Nephron progenitor cell (in vitro differentiated cells): Measurements from ENCODE around the gene SEMA4C.
A peak's percentile ranks its signal among the peaks of the same experiment; 100 is the strongest.

Source experiments
- DNase-seq: peaks from one replicate; pipeline ENCODE4 v3.0.0; 2021
- H3K27ac Mint-ChIP-seq: 2 replicates; pipeline ENCODE4 v1.8.0; 2021; ENCODE audit warnings: mild to moderate bottlenecking, moderate library complexity, mixed read lengths
- H3K27me3 Mint-ChIP-seq: 2 replicates; pipeline ENCODE4 v1.8.0; 2021; ENCODE audit warnings: mild to moderate bottlenecking, low read depth, mixed read lengths; ENCODE audit not compliant: poor library complexity
- H3K36me3 Mint-ChIP-seq: 2 replicates; pipeline ENCODE4 v1.8.0; 2021; ENCODE audit warnings: low read depth, mixed read lengths
- H3K4me1 Mint-ChIP-seq: 2 replicates; pipeline ENCODE4 v1.8.0; 2021; ENCODE audit warnings: mixed read lengths
- H3K4me3 Mint-ChIP-seq: 2 replicates; pipeline ENCODE4 v1.8.0; 2021; ENCODE audit warnings: mild to moderate bottlenecking, moderate library complexity, mixed read lengths
- H3K9me3 Mint-ChIP-seq: 2 replicates; pipeline ENCODE4 v1.8.0; 2021; ENCODE audit warnings: mild to moderate bottlenecking, moderate library complexity, mixed read lengths
- CTCF ChIP-seq: fragments of 200-600 bp; sonication (generic); IDR thresholded peaks from 2 replicates; pipeline ENCODE4 v1.5.0; 2021; ENCODE audit warnings: antibody characterized with exemption

The SEMA4C gene

GRCh38 chr2:96898641-96899412 is 28.9 kb upstream of the SEMA4C start:
- no peak for TF ChIP-seq CTCF
- no peak overlapping the region for H3K4me3 Mint-ChIP-seq
- peaks cover 3% of the 10 kb centered on the region for H3K27me3 Mint-ChIP-seq
- H3K9me3 Mint-ChIP-seq = no peaks in the 10 kb centered on the region
- H3K36me3 Mint-ChIP-seq = no peaks in the 10 kb centered on the region
- no peak for DNase-seq
- H3K27ac Mint-ChIP-seq = peak overlapping the region; percentile 90
- H3K4me1 Mint-ChIP-seq = peaks cover 70% of the 10 kb centered on the region

GRCh38 chr2:96898135-96898505 is 28.2 kb upstream of the SEMA4C start:
- H3K4me3 Mint-ChIP-seq = no peak overlapping the region
- no peaks in the 10 kb centered on the region for H3K9me3 Mint-ChIP-seq
- H3K27ac Mint-ChIP-seq = peak overlapping the region; percentile 46
- H3K4me1 Mint-ChIP-seq = peaks cover 69% of the 10 kb centered on the region
- H3K27me3 Mint-ChIP-seq = peaks cover 3% of the 10 kb centered on the region
- no peaks in the 10 kb centered on the region for H3K36me3 Mint-ChIP-seq
- no peak for TF ChIP-seq CTCF
- no peak for DNase-seq

- Mint-ChIP-seq H3K4me3 (no peak overlapping the region), H3K4me1 (peaks cover 74% of the 10 kb centered on the region), H3K27ac (peak overlapping the region; percentile 46), H3K9me3 (no peaks in the 10 kb centered on the region), H3K27me3 (peaks cover 3% of the 10 kb centered on the region), H3K36me3 (no peaks in the 10 kb centered on the region)
- TF ChIP-seq CTCF = no peak
- no peak for DNase-seq
These were observed 27.7 kb upstream of the SEMA4C start for GRCh38 chr2:96897491-96898134.

GRCh38 chr2:96895746-96896651 is 26.1 kb upstream of the SEMA4C start:
- H3K27me3 Mint-ChIP-seq = peaks cover 3% of the 10 kb centered on the region
- H3K9me3 Mint-ChIP-seq = no peaks in the 10 kb centered on the region
- no peak for TF ChIP-seq CTCF
- H3K36me3 Mint-ChIP-seq = no peaks in the 10 kb centered on the region
- peaks cover 85% of the 10 kb centered on the region for H3K4me1 Mint-ChIP-seq
- no peak overlapping the region for H3K4me3 Mint-ChIP-seq
- no peak overlapping the region for H3K27ac Mint-ChIP-seq
- no peak for DNase-seq

- Mint-ChIP-seq H3K4me3 (no peak overlapping the region), H3K4me1 (peaks cover 86% of the 10 kb centered on the region), H3K9me3 (no peaks in the 10 kb centered on the region), H3K27me3 (no peaks in the 10 kb centered on the region), H3K27ac (no peak overlapping the region), H3K36me3 (no peaks in the 10 kb centered on the region)
- TF ChIP-seq CTCF = no peak
- DNase-seq = no peak
These were observed 25.3 kb upstream of the SEMA4C start for GRCh38 chr2:96895032-96895745.
